GM19438 (cell line): ENCODE results near the gene LMAN1L.
"Not testable (repeated sequence)": the region's sequence is repeated elsewhere in the genome, so short reads cannot be mapped to it uniquely, and the experiment has no call there.

Source experiments
- ATAC-seq: cut with Tn5 transposase; IDR thresholded peaks from one replicate; pipeline ENCODE4 v1.9.1; 2021; ENCODE audit warnings: low read depth; ENCODE audit not compliant: unreplicated experiment

The LMAN1L gene

GRCh38 chr15:74781431-74782258, 31.0 kb upstream of the LMAN1L start, which contains the start of gene CSK:
Gene CSK, plus strand, starts transcription at chr15:74782080. Its CDS starts 16,218 bp downstream, at chr15:74798298.
- no peak for ATAC-seq

- no peak for ATAC-seq
These were observed 30.2 kb upstream of the LMAN1L start for GRCh38 chr15:74782259-74783071.

- no peak for ATAC-seq
These were observed 29.4 kb upstream of the LMAN1L start for GRCh38 chr15:74783072-74783807.

- ATAC-seq = no peak
These were observed 28.8 kb upstream of the LMAN1L start for GRCh38 chr15:74783808-74784175.

- ATAC-seq = no peak
These were observed 28.0 kb upstream of the LMAN1L start for GRCh38 chr15:74784426-74785193.

- ATAC-seq = no peak
These were observed 27.2 kb upstream of the LMAN1L start for GRCh38 chr15:74785194-74786032.

GRCh38 chr15:74786081-74786480, 26.6 kb upstream of the LMAN1L start:
- ATAC-seq = not testable (repeated sequence)

GRCh38 chr15:74786551-74787165, 26.0 kb upstream of the LMAN1L start:
- no peak for ATAC-seq

- ATAC-seq = peak; percentile 33
These were observed 25.2 kb upstream of the LMAN1L start for GRCh38 chr15:74787251-74788041.

GRCh38 chr15:74788042-74788682, 24.5 kb upstream of the LMAN1L start:
- no peak for ATAC-seq

- ATAC-seq = peak; percentile 23
These were observed 23.9 kb upstream of the LMAN1L start for GRCh38 chr15:74788683-74789151.

GRCh38 chr15:74789171-74789631, 23.4 kb upstream of the LMAN1L start:
- ATAC-seq = no peak

GRCh38 chr15:74789741-74790079, 22.9 kb upstream of the LMAN1L start:
- no peak for ATAC-seq

- no peak for ATAC-seq
These were observed 22.3 kb upstream of the LMAN1L start for GRCh38 chr15:74790080-74790916.

GRCh38 chr15:74791007-74791406, 21.6 kb upstream of the LMAN1L start:
- ATAC-seq = no peak

GRCh38 chr15:74791667-74792066, 21.0 kb upstream of the LMAN1L start:
- ATAC-seq = no peak
